A549 (cell line): Measurements from ENCODE around the gene KIF3A. TPM values are rescaled to one million over a fixed set of nuclear protein-coding genes. Genes with fewer than 3 reads are reported as not detected.

ENCODE experiments used
- ATAC-seq, 2 experiments: fragments of 200-7000 bp in 1 of 2; fragments of >200 bp in 1 of 2; cut with Nextera tagmentation in 1 of 2; cut with Tn5 transposase in 1 of 2; 3 replicates each; pipeline versions ENCODE4 v1.8.0 to v1.9.1; 2018 to 2020; ENCODE audit warnings: mild to moderate bottlenecking in 1 of 2, moderate library complexity in 1 of 2
- CTCF ChIA-PET: fragments of 300-600 bp; sonication (Branson Sonifier 250); formaldehyde crosslinking; extraction: SDS; loops from one replicate; lab custom pipeline; 2021; ENCODE audit warnings: antibody characterized with exemption, inconsistent platforms; lab: Yijun Ruan, JAX
- POLR2A ChIA-PET: fragments of 350-600 bp; formaldehyde crosslinking; extraction: SDS; loops from one replicate; lab custom pipeline; 2021; ENCODE audit warnings: antibody characterized with exemption, inconsistent platforms; lab: Yijun Ruan, JAX
- DNase-seq, 2 experiments: peaks; one replicate each; pipeline versions ENCODE4 v3.0.0 to v3.0.0-alpha.2; 2011 to 2016; ENCODE audit warnings: low read depth in 1 of 2, low spot score in 1 of 2
- FAIRE-seq: peaks from 2 replicates; lab custom pipeline; 2011; peaks lifted over from hg19 to GRCh38; lab: Jason Lieb, UNC
- H3K27ac ChIP-seq, 2 experiments: fragments of >200 bp; sonication (Bioruptor Twin); formaldehyde crosslinking; 3 replicates each; pipeline ENCODE4 v1.5.1; 2016 to 2017
- H3K4me1 ChIP-seq: fragments of >200 bp; sonication (Bioruptor Twin); formaldehyde crosslinking; 3 replicates; pipeline ENCODE4 v1.6.1; 2016
- H3K4me2 ChIP-seq: fragments of >200 bp; sonication (Bioruptor Twin); formaldehyde crosslinking; 3 replicates; pipeline ENCODE4 v1.6.1; 2016
- H3K4me3 ChIP-seq: fragments of >200 bp; sonication (Bioruptor Twin); formaldehyde crosslinking; 3 replicates; pipeline ENCODE4 v1.5.1; 2016
- H3K9me3 ChIP-seq: fragments of >200 bp; sonication (Bioruptor Twin); formaldehyde crosslinking; 3 replicates; pipeline ENCODE4 v1.6.1; 2016
- BCL3 ChIP-seq: fragments of >200 bp; sonication (Bioruptor Twin); formaldehyde crosslinking; IDR thresholded peaks from 3 replicates; pipeline ENCODE4 v1.6.1; 2016
- CBX8 ChIP-seq: fragments of 200-600 bp; sonication (generic); IDR thresholded peaks from 2 replicates; pipeline ENCODE4 v1.6.1; 2016
- CEBPB ChIP-seq, 2 experiments: fragments of >200 bp in 1 of 2; sonication (Bioruptor Twin) in 1 of 2; formaldehyde crosslinking in 1 of 2; IDR thresholded peaks; 2 replicates each; pipeline ENCODE4 v1.6.1; 2012 to 2016
- FOSB ChIP-seq: fragments of 250-450 bp; sonication (Bioruptor Pico); IDR thresholded peaks from 2 replicates; pipeline ENCODE4 v1.5.0; 2020; ENCODE audit warnings: mild to moderate bottlenecking, moderate library complexity
- HES2 ChIP-seq: fragments of >200 bp; sonication (Bioruptor Twin); formaldehyde crosslinking; IDR thresholded peaks from 2 replicates; pipeline ENCODE4 v1.6.1; 2016
- HMGXB4 ChIP-seq: fragments of 250-450 bp; sonication (Bioruptor Pico); IDR thresholded peaks from 2 replicates; pipeline ENCODE4 v1.5.0; 2021; ENCODE audit warnings: mild to moderate bottlenecking, moderate library complexity, borderline replicate concordance
- HOXA7 ChIP-seq: fragments of 250-450 bp; sonication (Bioruptor Pico); IDR thresholded peaks from 2 replicates; pipeline ENCODE4 v1.5.0; 2020; ENCODE audit warnings: mild to moderate bottlenecking, moderate library complexity
- HOXB13 ChIP-seq: fragments of 250-450 bp; sonication (Bioruptor Pico); IDR thresholded peaks from 2 replicates; pipeline ENCODE4 v1.5.0; 2020; ENCODE audit warnings: low read depth, mild to moderate bottlenecking, moderate library complexity
- JUN ChIP-seq, 2 experiments: fragments of >200 bp; sonication (Bioruptor Twin); formaldehyde crosslinking; IDR thresholded peaks; 2 replicates in 1 of 2; 3 replicates in 1 of 2; pipeline ENCODE4 v1.6.1; 2016 to 2017
- KDM5A ChIP-seq: fragments of 200-600 bp; sonication (generic); IDR thresholded peaks from 2 replicates; pipeline ENCODE4 v1.6.1; 2016; ENCODE audit warnings: antibody characterized with exemption, mild to moderate bottlenecking
- MAX ChIP-seq: IDR thresholded peaks from 2 replicates; pipeline ENCODE4 v1.6.1; 2012
- NR3C1 ChIP-seq: fragments of >200 bp; sonication (Bioruptor Twin); formaldehyde crosslinking; IDR thresholded peaks from 3 replicates; pipeline ENCODE4 v1.6.1; 2017
- RARB ChIP-seq: fragments of 250-450 bp; sonication (Bioruptor Pico); IDR thresholded peaks from 2 replicates; pipeline ENCODE4 v1.8.0; 2021; ENCODE audit warnings: mild to moderate bottlenecking, moderate library complexity
- REST ChIP-seq: fragments of 200-600 bp; sonication (generic); IDR thresholded peaks from 2 replicates; pipeline ENCODE4 v1.6.1; 2016; ENCODE audit warnings: antibody characterized with exemption, mild to moderate bottlenecking, moderate library complexity
- USF2 ChIP-seq: fragments of 450-650 bp; IDR thresholded peaks from 2 replicates; pipeline ENCODE4 v1.6.1; 2014; ENCODE audit warnings: antibody characterized with exemption
- ZNF302 ChIP-seq: fragments of 250-450 bp; sonication (Bioruptor Pico); IDR thresholded peaks from 2 replicates; pipeline ENCODE4 v1.9.0; 2021; ENCODE audit warnings: inconsistent platforms, mild to moderate bottlenecking, moderate library complexity
- WGBS: methylation state at CpG from one replicate; pipeline ENCODE4 v1.1.6; 2017; ENCODE audit errors: missing lambda C conversion rate; 5-methylcytosine and 5-hydroxymethylcytosine counted together
- polyA plus RNA-seq, 4 experiments: library from polyadenylated mRNA; depleted of rRNA in 3 of 4; stranded (reverse); fragments of >200 nt; fragmentation: RNase III in 1 of 4; extraction: RNeasy Plus Mini Kit Qiagen cat#74134 plus additional on column Dnase treatment in 1 of 4; gene quantifications; 2 replicates in 3 of 4; 3 replicates in 1 of 4; pipeline ENCODE4 v1.2.3, GENCODE V29; 2011 to 2017

Gene KIF3A
- polyA plus RNA-seq, 2 of the 4 experiments (the other 2 are of a cell fraction) = 12.8 to 20.5 TPM

- ATAC-seq (no peak), DNase-seq (no peak), FAIRE-seq (no peak)
- 89% methylated on average over 4 of the region's 4 CpGs for WGBS
- Histone ChIP-seq H3K4me2 (no peak overlapping the region), H3K4me3 (no peak overlapping the region), H3K4me1 (no peaks in the 10 kb centered on the region), H3K9me3 (no peaks in the 10 kb centered on the region), H3K27ac (no peak overlapping the region)
- CTCF ChIA-PET = interaction anchor here (0.7 kb wide), 1 partner anchor 178 kb away, joined by 3 read pairs; the partner anchor contains the start of gene SHROOM1
- TF ChIP-seq USF2 (no peak), NR3C1 (no peak), HOXA7 (CRISPR knock-in tag) (no peak), CEBPB (IDR thresholded peaks at IDR 0.05) (no peak), RARB (CRISPR knock-in tag) (no peak), BCL3 (no peak), KDM5A (no peak)
- POLR2A ChIA-PET = no interaction called here
Measured at GRCh38 chr5:132651838-132652469, 85.4 kb downstream of the KIF3A start.

- ATAC-seq (no peak), FAIRE-seq (no peak), DNase-seq (no peak)
- H3K4me1 ChIP-seq = no peaks in the 10 kb centered on the region
- CTCF ChIA-PET = no interaction called here
- no peaks in the 10 kb centered on the region for H3K9me3 ChIP-seq
- POLR2A ChIA-PET = no interaction called here
- H3K27ac ChIP-seq = no peak overlapping the region
- H3K4me3 ChIP-seq = no peak overlapping the region
- H3K4me2 ChIP-seq = no peak overlapping the region
- 89% methylated on average over 1 of the region's 1 CpG for WGBS
- TF ChIP-seq JUN (IDR thresholded peaks at IDR 0.05) = no peak
- TF ChIP-seq FOSB (CRISPR knock-in tag) = no peak
- no peak for TF ChIP-seq CBX8
- TF ChIP-seq HOXB13 (CRISPR knock-in tag) = no peak
- TF ChIP-seq ZNF302 (CRISPR knock-in tag) = no peak
- no peak for TF ChIP-seq MAX
Measured at GRCh38 chr5:132648355-132648754, 89.0 kb downstream of the KIF3A start.

GRCh38 chr5:132647473-132647872 lies 89.9 kb downstream of the KIF3A start:
- DNase-seq = no peak
- H3K4me1 ChIP-seq = no peaks in the 10 kb centered on the region
- H3K27ac ChIP-seq = no peak overlapping the region
- WGBS = 79% methylated on average over 2 of the region's 2 CpGs
- no peaks in the 10 kb centered on the region for H3K9me3 ChIP-seq
- H3K4me3 ChIP-seq = no peak overlapping the region
- CTCF ChIA-PET = interaction anchor here (0.6 to 0.8 kb wide), 2 partner anchors 11 to 107 kb away, joined by 3 to 4 read pairs; partner anchors contain the start of gene IL13
- no peak overlapping the region for H3K4me2 ChIP-seq
- POLR2A ChIA-PET = interaction anchor here (0.5 kb wide), 1 partner anchor 23 kb away, joined by 4 read pairs; no protein-coding TSS in a partner anchor
- TF ChIP-seq HES2 (no peak), REST (no peak), HMGXB4 (no peak)
- no peak for ATAC-seq
- FAIRE-seq = no peak
